WTC11 (cell line): ENCODE data around the gene BOLL. TPM values are rescaled to one million over a fixed set of nuclear protein-coding genes. Genes with fewer than 3 reads are reported as not detected.
A peak's percentile ranks its signal among the peaks of the same experiment; 100 is the strongest.
"Not testable (repeated sequence)": the region's sequence is repeated elsewhere in the genome, so short reads cannot be mapped to it uniquely, and the experiment has no call there.

ENCODE experiments used
- ATAC-seq: fragments of 200-7000 bp; cut with Tn5 transposase; 2 replicates; pipeline ENCODE4 v1.10.0; 2021; ENCODE audit warnings: mild to moderate bottlenecking, moderate library complexity
- CTCF ChIA-PET: fragments of 300-600 bp; sonication (Branson Sonifier 250); formaldehyde crosslinking; loops from one replicate; lab custom pipeline; 2021; ENCODE audit warnings: antibody characterized with exemption; lab: Charles Lee
- POLR2A ChIA-PET: fragments of 350-600 bp; sonication (Branson Sonifier 250); formaldehyde crosslinking; loops from one replicate; lab custom pipeline; 2021; ENCODE audit warnings: antibody characterized with exemption; lab: Charles Lee
- DNase-seq: peaks from one replicate; pipeline ENCODE4 v3.0.0; 2021; ENCODE audit warnings: low spot score
- H3K27ac Mint-ChIP-seq: 2 replicates; pipeline ENCODE4 v1.8.0; 2021; ENCODE audit warnings: mixed read lengths
- H3K27me3 Mint-ChIP-seq: 2 replicates; pipeline ENCODE4 v1.8.0; 2021; ENCODE audit warnings: low read depth, mild to moderate bottlenecking, moderate library complexity, mixed read lengths
- H3K36me3 Mint-ChIP-seq: 2 replicates; pipeline ENCODE4 v1.8.0; 2021; ENCODE audit warnings: mixed read lengths
- H3K4me1 Mint-ChIP-seq: 2 replicates; pipeline ENCODE4 v1.8.0; 2022; ENCODE audit warnings: mixed read lengths
- H3K4me3 Mint-ChIP-seq: 2 replicates; pipeline ENCODE4 v1.8.0; 2021; ENCODE audit warnings: mild to moderate bottlenecking, moderate library complexity, mixed read lengths
- H3K9me3 Mint-ChIP-seq: 2 replicates; pipeline ENCODE4 v1.8.0; 2021; ENCODE audit warnings: mixed read lengths
- CREM ChIP-seq: sonication (generic); formaldehyde crosslinking; IDR thresholded peaks from 2 replicates; pipeline ENCODE4 v1.8.1; 2022; ENCODE audit warnings: mild to moderate bottlenecking, missing genetic modification reagents, moderate library complexity
- CTCF ChIP-seq: fragments of 200-600 bp; IDR thresholded peaks from 2 replicates; pipeline ENCODE4 v1.8.0; 2022; ENCODE audit warnings: antibody characterized with exemption
- EMX1 ChIP-seq: fragments of 250-450 bp; sonication (Bioruptor Pico); IDR thresholded peaks from 2 replicates; pipeline ENCODE4 v1.8.0; 2021; ENCODE audit warnings: mild to moderate bottlenecking
- FOXP4 ChIP-seq: sonication (generic); formaldehyde crosslinking; IDR thresholded peaks from 2 replicates; pipeline ENCODE4 v1.8.0; 2022; ENCODE audit warnings: mild to moderate bottlenecking, missing genetic modification reagents
- GTF2I ChIP-seq: fragments of 250-450 bp; sonication (Bioruptor Pico); conservative IDR thresholded peaks from 2 replicates; pipeline ENCODE4 v1.4.0; 2021; ENCODE audit warnings: mild to moderate bottlenecking
- KAT7 ChIP-seq: sonication (generic); formaldehyde crosslinking; IDR thresholded peaks from 2 replicates; pipeline ENCODE4 v1.8.1; 2023; ENCODE audit warnings: missing genetic modification reagents, mild to moderate bottlenecking, borderline replicate concordance
- SMAD3 ChIP-seq: sonication (generic); formaldehyde crosslinking; IDR thresholded peaks from 2 replicates; pipeline ENCODE4 v1.8.0; 2022; ENCODE audit warnings: missing genetic modification reagents, mild to moderate bottlenecking, borderline replicate concordance
- USF1 ChIP-seq: sonication (generic); formaldehyde crosslinking; IDR thresholded peaks from 2 replicates; pipeline ENCODE4 v1.8.0; 2022; ENCODE audit warnings: mild to moderate bottlenecking, missing genetic modification reagents
- ZNF219 ChIP-seq: sonication (generic); formaldehyde crosslinking; IDR thresholded peaks from 2 replicates; pipeline ENCODE4 v1.8.0; 2023; ENCODE audit warnings: missing genetic modification reagents, mild to moderate bottlenecking, borderline replicate concordance
- ZNF425 ChIP-seq: fragments of 250-450 bp; sonication (Bioruptor Pico); conservative IDR thresholded peaks from 2 replicates; pipeline ENCODE4 v1.9.0; 2021; ENCODE audit warnings: mild to moderate bottlenecking
- total RNA-seq: library from RNA; stranded (reverse); gene quantifications from 3 replicates; pipeline ENCODE4 v1.2.3, GENCODE V29; 2021
- TF ChIP-seq, protein P1 (sequence below): fragments of 250-450 bp; sonication (Bioruptor Pico); IDR thresholded peaks from 2 replicates; pipeline ENCODE4 v1.9.0; 2021; ENCODE audit warnings: moderate library complexity, mild to moderate bottlenecking, inconsistent platforms, borderline replicate concordance
- TF ChIP-seq, protein P2 (sequence below): sonication (generic); formaldehyde crosslinking; IDR thresholded peaks from 2 replicates; pipeline ENCODE4 v1.8.0; 2022; ENCODE audit warnings: mild to moderate bottlenecking, missing genetic modification reagents
- TF ChIP-seq, protein P3 (sequence below): sonication (generic); formaldehyde crosslinking; IDR thresholded peaks from 2 replicates; pipeline ENCODE4 v1.8.0; 2023; ENCODE audit warnings: mild to moderate bottlenecking, missing genetic modification reagents
- TF ChIP-seq, protein P4 (sequence below): fragments of 250-450 bp; sonication (Bioruptor Pico); IDR thresholded peaks from 2 replicates; pipeline ENCODE4 v1.9.0; 2021; ENCODE audit warnings: mild to moderate bottlenecking
- TF ChIP-seq, protein P5 (sequence below): sonication (generic); formaldehyde crosslinking; conservative IDR thresholded peaks from 2 replicates; pipeline ENCODE4 v1.8.1; 2022; ENCODE audit warnings: mild to moderate bottlenecking, missing genetic modification reagents
- TF ChIP-seq, protein P6 (sequence below): sonication (generic); formaldehyde crosslinking; IDR thresholded peaks from 2 replicates; pipeline ENCODE4 v1.8.1; 2022; ENCODE audit warnings: mild to moderate bottlenecking, moderate library complexity, missing genetic modification reagents

Gene BOLL
- total RNA-seq, 1 experiment from 2014 or later = 0.13 TPM

DNA sequence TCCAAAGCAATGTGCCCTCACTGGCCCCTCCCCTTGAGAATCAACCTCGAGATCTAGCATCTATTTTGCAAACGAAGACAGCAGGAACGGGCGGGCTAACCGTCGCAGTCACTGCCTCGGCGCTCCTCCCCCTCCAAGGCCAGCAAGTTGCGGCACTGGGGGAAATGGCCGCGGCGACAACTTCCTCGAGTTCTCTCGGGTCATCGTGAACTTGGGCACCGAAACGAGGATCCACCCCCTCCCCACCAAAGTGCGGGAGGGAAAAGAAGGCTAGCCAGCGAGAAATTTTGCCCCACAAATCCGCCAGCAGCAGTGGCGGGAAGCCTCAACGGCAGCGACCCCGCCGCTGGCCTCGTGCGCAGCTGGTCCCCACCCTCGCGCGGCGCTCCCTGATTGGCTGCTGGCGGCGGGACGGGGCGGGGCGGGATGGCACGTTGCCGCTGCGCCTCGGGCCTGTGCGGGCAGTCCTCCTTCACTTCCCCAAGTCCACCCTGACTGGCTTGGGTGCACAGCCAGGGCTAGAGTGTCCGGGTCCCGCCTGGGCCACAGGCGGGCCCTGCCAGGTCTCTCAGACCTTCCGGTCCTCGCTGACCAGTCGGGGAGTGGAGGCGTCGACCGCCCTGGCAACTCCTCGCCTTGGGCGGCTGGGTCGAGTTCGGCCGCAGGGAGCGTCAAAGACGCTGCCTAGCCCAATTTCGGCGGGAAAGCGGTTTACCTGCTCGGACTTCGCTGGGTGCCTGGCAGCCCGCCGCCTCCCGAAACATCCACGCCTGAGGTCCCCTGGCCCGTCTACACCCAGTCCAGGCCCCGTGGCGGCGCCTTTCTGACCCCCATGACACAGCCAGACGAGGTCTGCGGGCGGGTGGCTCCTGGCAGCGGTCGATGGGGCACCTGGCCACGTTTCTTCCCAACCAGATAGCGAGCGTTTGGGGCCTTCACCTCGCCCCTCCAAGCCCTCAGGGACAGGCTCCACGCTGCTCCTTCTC lies at the start of gene BOLL (continued):
- no peak for TF ChIP-seq CTCF
- no peak for TF ChIP-seq USF1
- TF ChIP-seq FOXP4 (CRISPR knock-in tag) = peak; percentile 49; the same call in 1 of the 2 replicates
- TF ChIP-seq, protein P1, sequence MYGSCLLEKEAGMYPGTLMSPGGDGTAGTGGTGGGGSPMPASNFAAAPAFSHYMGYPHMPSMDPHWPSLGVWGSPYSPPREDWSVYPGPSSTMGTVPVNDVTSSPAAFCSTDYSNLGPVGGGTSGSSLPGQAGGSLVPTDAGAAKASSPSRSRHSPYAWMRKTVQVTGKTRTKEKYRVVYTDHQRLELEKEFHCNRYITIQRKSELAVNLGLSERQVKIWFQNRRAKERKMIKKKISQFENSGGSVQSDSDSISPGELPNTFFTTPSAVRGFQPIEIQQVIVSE (CRISPR knock-in tag) = no peak
- TF ChIP-seq ZNF425 (CRISPR knock-in tag) = no peak
- no peak for TF ChIP-seq EMX1 (CRISPR knock-in tag)
- TF ChIP-seq, protein P2, sequence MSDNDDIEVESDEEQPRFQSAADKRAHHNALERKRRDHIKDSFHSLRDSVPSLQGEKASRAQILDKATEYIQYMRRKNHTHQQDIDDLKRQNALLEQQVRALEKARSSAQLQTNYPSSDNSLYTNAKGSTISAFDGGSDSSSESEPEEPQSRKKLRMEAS = no peak
- TF ChIP-seq, protein P3, sequence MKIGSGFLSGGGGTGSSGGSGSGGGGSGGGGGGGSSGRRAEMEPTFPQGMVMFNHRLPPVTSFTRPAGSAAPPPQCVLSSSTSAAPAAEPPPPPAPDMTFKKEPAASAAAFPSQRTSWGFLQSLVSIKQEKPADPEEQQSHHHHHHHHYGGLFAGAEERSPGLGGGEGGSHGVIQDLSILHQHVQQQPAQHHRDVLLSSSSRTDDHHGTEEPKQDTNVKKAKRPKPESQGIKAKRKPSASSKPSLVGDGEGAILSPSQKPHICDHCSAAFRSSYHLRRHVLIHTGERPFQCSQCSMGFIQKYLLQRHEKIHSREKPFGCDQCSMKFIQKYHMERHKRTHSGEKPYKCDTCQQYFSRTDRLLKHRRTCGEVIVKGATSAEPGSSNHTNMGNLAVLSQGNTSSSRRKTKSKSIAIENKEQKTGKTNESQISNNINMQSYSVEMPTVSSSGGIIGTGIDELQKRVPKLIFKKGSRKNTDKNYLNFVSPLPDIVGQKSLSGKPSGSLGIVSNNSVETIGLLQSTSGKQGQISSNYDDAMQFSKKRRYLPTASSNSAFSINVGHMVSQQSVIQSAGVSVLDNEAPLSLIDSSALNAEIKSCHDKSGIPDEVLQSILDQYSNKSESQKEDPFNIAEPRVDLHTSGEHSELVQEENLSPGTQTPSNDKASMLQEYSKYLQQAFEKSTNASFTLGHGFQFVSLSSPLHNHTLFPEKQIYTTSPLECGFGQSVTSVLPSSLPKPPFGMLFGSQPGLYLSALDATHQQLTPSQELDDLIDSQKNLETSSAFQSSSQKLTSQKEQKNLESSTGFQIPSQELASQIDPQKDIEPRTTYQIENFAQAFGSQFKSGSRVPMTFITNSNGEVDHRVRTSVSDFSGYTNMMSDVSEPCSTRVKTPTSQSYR (CRISPR knock-in tag) = no peak
- 0 out of 2 replicates have a peak, but pooled peaks have one; percentile 52 for TF ChIP-seq ZNF219 (CRISPR knock-in tag)
- 0 out of 2 replicates have a peak, but pooled peaks have one; percentile 4 for TF ChIP-seq SMAD3 (CRISPR knock-in tag)
- no peak for TF ChIP-seq GTF2I (CRISPR knock-in tag)
- TF ChIP-seq, protein P4, sequence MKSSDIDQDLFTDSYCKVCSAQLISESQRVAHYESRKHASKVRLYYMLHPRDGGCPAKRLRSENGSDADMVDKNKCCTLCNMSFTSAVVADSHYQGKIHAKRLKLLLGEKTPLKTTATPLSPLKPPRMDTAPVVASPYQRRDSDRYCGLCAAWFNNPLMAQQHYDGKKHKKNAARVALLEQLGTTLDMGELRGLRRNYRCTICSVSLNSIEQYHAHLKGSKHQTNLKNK (CRISPR knock-in tag) = no peak
- TF ChIP-seq CREM (CRISPR knock-in tag) = no peak
- no peak for TF ChIP-seq KAT7
- TF ChIP-seq, protein P5, sequence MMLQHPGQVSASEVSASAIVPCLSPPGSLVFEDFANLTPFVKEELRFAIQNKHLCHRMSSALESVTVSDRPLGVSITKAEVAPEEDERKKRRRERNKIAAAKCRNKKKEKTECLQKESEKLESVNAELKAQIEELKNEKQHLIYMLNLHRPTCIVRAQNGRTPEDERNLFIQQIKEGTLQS (CRISPR knock-in tag) = 0 out of 2 replicates have a peak, but pooled peaks have one; percentile 30
- TF ChIP-seq, protein P6, sequence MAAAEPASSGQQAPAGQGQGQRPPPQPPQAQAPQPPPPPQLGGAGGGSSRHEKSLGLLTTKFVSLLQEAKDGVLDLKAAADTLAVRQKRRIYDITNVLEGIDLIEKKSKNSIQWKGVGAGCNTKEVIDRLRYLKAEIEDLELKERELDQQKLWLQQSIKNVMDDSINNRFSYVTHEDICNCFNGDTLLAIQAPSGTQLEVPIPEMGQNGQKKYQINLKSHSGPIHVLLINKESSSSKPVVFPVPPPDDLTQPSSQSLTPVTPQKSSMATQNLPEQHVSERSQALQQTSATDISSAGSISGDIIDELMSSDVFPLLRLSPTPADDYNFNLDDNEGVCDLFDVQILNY (CRISPR knock-in tag) = no peak

DNA sequence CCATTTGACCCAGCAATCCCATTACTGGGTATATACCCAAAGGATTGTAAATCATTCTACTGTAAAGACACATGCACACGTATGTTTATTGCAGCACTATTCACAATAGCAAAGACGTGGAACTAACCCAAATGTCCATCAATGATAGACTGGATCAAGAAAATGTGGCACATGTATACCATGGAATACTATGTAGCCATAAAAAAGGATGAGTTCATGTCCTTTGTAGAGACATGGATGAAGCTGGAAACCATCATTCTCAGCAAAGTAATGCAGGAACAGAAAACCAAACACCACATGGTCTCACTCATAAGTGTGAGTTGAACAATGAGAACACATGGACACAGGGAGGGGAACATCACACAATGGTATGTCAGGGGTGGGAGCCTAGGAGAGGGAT lies 49.7 kb upstream of the BOLL start:
- POLR2A ChIA-PET, H3K27me3 Mint-ChIP-seq, ATAC-seq, H3K27ac Mint-ChIP-seq, H3K36me3 Mint-ChIP-seq, H3K4me1 Mint-ChIP-seq, DNase-seq, H3K9me3 Mint-ChIP-seq, H3K4me3 Mint-ChIP-seq, CTCF ChIA-PET: not testable (repeated sequence)
